Central memory CD8-positive, alpha-beta T cell (primary cell): ENCODE results near the gene ZFR2.
"Not testable (repeated sequence)": the region's sequence is repeated elsewhere in the genome, so short reads cannot be mapped to it uniquely, and the experiment has no call there.

ENCODE experiments used
- ATAC-seq: fragments of 150-1000 bp; cut with Tn5 transposase; replicated peaks from 2 replicates; pipeline ENCODE4 v1.10.0; 2022; ENCODE audit warnings: mild to moderate bottlenecking, moderate FRiP score, moderate number of reproducible peaks; ENCODE audit not compliant: poor library complexity, severe bottlenecking; ENCODE audit errors: extremely low read depth
- DNase-seq, 2 donors: peaks; one replicate each; pipeline ENCODE4 v3.0.0; 2021; ENCODE audit warnings: low spot score in 2 of 2
- H3K27ac Mint-ChIP-seq: one replicate; pipeline ENCODE4 v1.8.0; 2022; ENCODE audit warnings: low read depth, mild to moderate bottlenecking, moderate library complexity, mixed read lengths
- H3K27me3 Mint-ChIP-seq: one replicate; pipeline ENCODE4 v1.8.0; 2022; ENCODE audit warnings: mixed read lengths
- H3K36me3 Mint-ChIP-seq: one replicate; pipeline ENCODE4 v1.8.0; 2022; ENCODE audit warnings: mild to moderate bottlenecking, moderate library complexity, mixed read lengths; ENCODE audit not compliant: insufficient read depth
- H3K4me1 Mint-ChIP-seq: one replicate; pipeline ENCODE4 v1.8.0; 2022; ENCODE audit warnings: mixed read lengths
- H3K4me3 Mint-ChIP-seq: one replicate; pipeline ENCODE4 v1.8.0; 2022; ENCODE audit warnings: mild to moderate bottlenecking, moderate library complexity, mixed read lengths
- H3K9me3 Mint-ChIP-seq: one replicate; pipeline ENCODE4 v1.8.0; 2022; ENCODE audit warnings: mixed read lengths

Gene ZFR2

GRCh38 chr19:3774621-3775373 is 94.0 kb downstream of the ZFR2 start:
- H3K4me1 Mint-ChIP-seq: peaks cover 12% of the 10 kb centered on the region
- no peak overlapping the region for H3K4me3 Mint-ChIP-seq
- no peak for DNase-seq
- H3K9me3 Mint-ChIP-seq: no peaks in the 10 kb centered on the region
- peaks cover 2% of the 10 kb centered on the region for H3K36me3 Mint-ChIP-seq
- peak overlapping the region; percentile 40 for H3K27ac Mint-ChIP-seq
- no peak for ATAC-seq
- no peaks in the 10 kb centered on the region for H3K27me3 Mint-ChIP-seq

- no peak for DNase-seq
- ATAC-seq: no peak
- peak overlapping the region; percentile 40 for H3K27ac Mint-ChIP-seq
Measured at GRCh38 chr19:3773814-3774515, 94.9 kb downstream of the ZFR2 start.

GRCh38 chr19:3771906-3772455 is 96.9 kb downstream of the ZFR2 start, which contains the start of gene RAX2:
Gene RAX2, minus strand, starts transcription at chr19:3772228. Its CDS starts 486 bp downstream, at chr19:3771742.
- H3K4me1 Mint-ChIP-seq: peaks cover 17% of the 10 kb centered on the region
- ATAC-seq (no peak), DNase-seq (no peak)
- H3K9me3 Mint-ChIP-seq: no peaks in the 10 kb centered on the region
- H3K27ac Mint-ChIP-seq: peak within 1 kb of the TSS; percentile 12
- H3K4me3 Mint-ChIP-seq: no peak within 1 kb of the TSS
- H3K36me3 Mint-ChIP-seq: peaks cover 7% of the 10 kb centered on the region
- H3K27me3 Mint-ChIP-seq: no peaks in the 10 kb centered on the region

More at GRCh38 chr19:3773814-3774515, 94.9 kb downstream of the ZFR2 start:
- H3K27me3 Mint-ChIP-seq: no peaks in the 10 kb centered on the region
- no peaks in the 10 kb centered on the region for H3K9me3 Mint-ChIP-seq
- H3K4me1 Mint-ChIP-seq: peaks cover 14% of the 10 kb centered on the region
- H3K4me3 Mint-ChIP-seq: no peak overlapping the region
- peaks cover 5% of the 10 kb centered on the region for H3K36me3 Mint-ChIP-seq

GRCh38 chr19:3771000-3771905 is 97.6 kb downstream of the ZFR2 start:
- DNase-seq (no peak), ATAC-seq (no peak)
- Mint-ChIP-seq H3K27me3 (no peaks in the 10 kb centered on the region), H3K27ac (peak overlapping the region; percentile 12), H3K9me3 (no peaks in the 10 kb centered on the region), H3K4me1 (peaks cover 23% of the 10 kb centered on the region), H3K36me3 (peaks cover 12% of the 10 kb centered on the region), H3K4me3 (no peak overlapping the region)

GRCh38 chr19:3770136-3770999 is 98.5 kb downstream of the ZFR2 start:
- Mint-ChIP-seq H3K27ac (no peak overlapping the region), H3K9me3 (no peaks in the 10 kb centered on the region), H3K36me3 (peaks cover 19% of the 10 kb centered on the region), H3K4me3 (no peak overlapping the region), H3K4me1 (peaks cover 25% of the 10 kb centered on the region), H3K27me3 (no peaks in the 10 kb centered on the region)
- DNase-seq (no peak), ATAC-seq (no peak)

GRCh38 chr19:3769494-3769893 is 99.3 kb downstream of the ZFR2 start:
- Mint-ChIP-seq H3K4me3 (no peak overlapping the region), H3K9me3 (no peaks in the 10 kb centered on the region), H3K27ac (no peak overlapping the region), H3K27me3 (no peaks in the 10 kb centered on the region), H3K36me3 (peaks cover 22% of the 10 kb centered on the region), H3K4me1 (peaks cover 23% of the 10 kb centered on the region)
- ATAC-seq: no peak
- DNase-seq: no peak

GRCh38 chr19:3768748-3769099 is 100.1 kb downstream of the ZFR2 start:
- ATAC-seq: no peak
- H3K27ac Mint-ChIP-seq: no peak overlapping the region
- no peaks in the 10 kb centered on the region for H3K27me3 Mint-ChIP-seq
- peaks cover 15% of the 10 kb centered on the region for H3K4me1 Mint-ChIP-seq
- no peak for DNase-seq
- peaks cover 20% of the 10 kb centered on the region for H3K36me3 Mint-ChIP-seq
- H3K9me3 Mint-ChIP-seq: no peaks in the 10 kb centered on the region
- no peak overlapping the region for H3K4me3 Mint-ChIP-seq

- Mint-ChIP-seq H3K4me1 (peaks cover 15% of the 10 kb centered on the region), H3K27me3 (no peaks in the 10 kb centered on the region), H3K27ac (no peak overlapping the region), H3K9me3 (no peaks in the 10 kb centered on the region), H3K36me3 (peaks cover 20% of the 10 kb centered on the region), H3K4me3 (no peak overlapping the region)
- DNase-seq (no peak), ATAC-seq (no peak)
Measured at GRCh38 chr19:3768015-3768747, 100.7 kb downstream of the ZFR2 start.

GRCh38 chr19:3767050-3767449 is 101.8 kb downstream of the ZFR2 start:
- peaks cover 25% of the 10 kb centered on the region for H3K4me1 Mint-ChIP-seq
- no peaks in the 10 kb centered on the region for H3K27me3 Mint-ChIP-seq
- H3K27ac Mint-ChIP-seq: peak overlapping the region; percentile 62
- ATAC-seq: no peak
- DNase-seq: no peak
- peaks cover 27% of the 10 kb centered on the region for H3K36me3 Mint-ChIP-seq
- no peak overlapping the region for H3K4me3 Mint-ChIP-seq
- no peaks in the 10 kb centered on the region for H3K9me3 Mint-ChIP-seq

GRCh38 chr19:3766520-3766919 is 102.3 kb downstream of the ZFR2 start:
- Mint-ChIP-seq H3K27ac (peak overlapping the region; percentile 62), H3K27me3 (no peaks in the 10 kb centered on the region), H3K4me3 (peak overlapping the region; percentile 53), H3K4me1 (peaks cover 30% of the 10 kb centered on the region), H3K9me3 (no peaks in the 10 kb centered on the region), H3K36me3 (peaks cover 30% of the 10 kb centered on the region)
- ATAC-seq (no peak), DNase-seq (no peak)

GRCh38 chr19:3765757-3766156 is 103.1 kb downstream of the ZFR2 start:
- not testable (repeated sequence) for DNase-seq

More at GRCh38 chr19:3765757-3766156, 103.1 kb downstream of the ZFR2 start:
- H3K27me3 Mint-ChIP-seq, H3K4me3 Mint-ChIP-seq, ATAC-seq, H3K27ac Mint-ChIP-seq, H3K9me3 Mint-ChIP-seq: not testable (repeated sequence)
- peaks cover 38% of the 10 kb centered on the region for H3K36me3 Mint-ChIP-seq
- peaks cover 38% of the 10 kb centered on the region for H3K4me1 Mint-ChIP-seq
